T-helper 22 cell (primary cell): ENCODE data around the gene PRXL2B.
"Not testable (repeated sequence)": the region's sequence is repeated elsewhere in the genome, so short reads cannot be mapped to it uniquely, and the experiment has no call there.

Source experiments
- DNase-seq: peaks from one replicate; pipeline ENCODE4 v3.0.0-alpha.2; 2020; ENCODE audit warnings: low read depth

The PRXL2B gene

GRCh38 chr1:2564006-2564814, 22.4 kb upstream of the PRXL2B start:
- no peak for DNase-seq

GRCh38 chr1:2564815-2565374, 21.7 kb upstream of the PRXL2B start:
- DNase-seq, result no peak

- DNase-seq, result no peak
These were observed 20.2 kb upstream of the PRXL2B start for GRCh38 chr1:2566101-2567045.

- DNase-seq, result no peak
These were observed 19.4 kb upstream of the PRXL2B start for GRCh38 chr1:2567083-2567679.

GRCh38 chr1:2568187-2568816, 18.3 kb upstream of the PRXL2B start:
- not testable (repeated sequence) for DNase-seq

GRCh38 chr1:2569060-2569459, 17.5 kb upstream of the PRXL2B start:
- no peak for DNase-seq

GRCh38 chr1:2569703-2570102, 16.9 kb upstream of the PRXL2B start:
- not testable (repeated sequence) for DNase-seq

- DNase-seq, result no peak
These were observed 16.2 kb upstream of the PRXL2B start for GRCh38 chr1:2570332-2570731.

- DNase-seq, result no peak
These were observed 15.2 kb upstream of the PRXL2B start for GRCh38 chr1:2571348-2571747.

GRCh38 chr1:2573250-2573920, 13.2 kb upstream of the PRXL2B start:
- no peak for DNase-seq

GRCh38 chr1:2574350-2574749, 12.2 kb upstream of the PRXL2B start:
- no peak for DNase-seq

GRCh38 chr1:2575801-2576663, 10.5 kb upstream of the PRXL2B start:
- DNase-seq, result no peak

- DNase-seq, result peak; percentile 56
These were observed 9.0 kb upstream of the PRXL2B start for GRCh38 chr1:2577565-2578075.

- no peak for DNase-seq
These were observed 7.8 kb upstream of the PRXL2B start for GRCh38 chr1:2578758-2579118.

GRCh38 chr1:2580691-2581090, 5.9 kb upstream of the PRXL2B start:
- no peak for DNase-seq

GRCh38 chr1:2582391-2582790, 4.2 kb upstream of the PRXL2B start:
- DNase-seq, result no peak

- no peak for DNase-seq
These were observed 3.2 kb upstream of the PRXL2B start for GRCh38 chr1:2583331-2583791.

GRCh38 chr1:2583871-2584351, 2.7 kb upstream of the PRXL2B start:
- peak; percentile 34 for DNase-seq

- no peak for DNase-seq
These were observed 1.8 kb upstream of the PRXL2B start for GRCh38 chr1:2584686-2585317.
